Measurements from ENCODE around the gene SAFB. TPM values are rescaled to one million over a fixed set of nuclear protein-coding genes. Genes with fewer than 3 reads are reported as not detected.

The SAFB gene
- polyA plus RNA-seq, 1 donor from 2014 or later = 89.8 TPM

GRCh38 chr19:5585461-5586299 lies 37.2 kb upstream of the SAFB start:
- Histone ChIP-seq H3K36me3 (ENCODE audit: insufficient read depth, low read length) (no peaks in the 10 kb centered on the region), H4K20me1 (ENCODE audit: insufficient read depth) (no peaks in the 10 kb centered on the region), H3K9me3 (ENCODE audit: low read length) (no peaks in the 10 kb centered on the region), H3K79me2 (replicated peaks; ENCODE audit: insufficient read depth, low read length) (no peaks in the 10 kb centered on the region), H3K4me3 (ENCODE audit: low read length) (no peak overlapping the region), H2AFZ (ENCODE audit: low read depth, low read length) (no peak overlapping the region), H3K27me3 (ENCODE audit: insufficient read depth, low read depth, low read length) (no peaks in the 10 kb centered on the region), H3K27ac (ENCODE audit: low read length) (no peak overlapping the region), H3K9ac (ENCODE audit: low read length) (no peak overlapping the region), H3K9me2 (ENCODE audit: insufficient read depth, low read length) (no peaks in the 10 kb centered on the region), H3F3A (ENCODE audit: insufficient read depth, low read length, poor library complexity, severe bottlenecking) (no peaks in the 10 kb centered on the region), H3K4me2 (ENCODE audit: low read length) (no peak overlapping the region)
- TF ChIP-seq REST (IDR thresholded peaks at IDR 0.05; ENCODE audit: borderline replicate concordance) (no peak), POLR2AphosphoS5 (IDR thresholded peaks at IDR 0.05) (no peak), TAF1 (IDR thresholded peaks at IDR 0.05; ENCODE audit: low read depth) (no peak), SMC3 (conservative IDR thresholded peaks at IDR 0.05; ENCODE audit: poor library complexity) (no peak), MXI1 (conservative IDR thresholded peaks at IDR 0.05; ENCODE audit: poor library complexity, severe bottlenecking) (no peak)

- H3K79me2 ChIP-seq (replicated peaks; ENCODE audit: insufficient read depth, low read length) = no peaks in the 10 kb centered on the region
- H3K27ac ChIP-seq (ENCODE audit: low read length) = no peak overlapping the region
- no peaks in the 10 kb centered on the region for H3F3A ChIP-seq (ENCODE audit: insufficient read depth, low read length, poor library complexity, severe bottlenecking)
- H3K9me3 ChIP-seq (ENCODE audit: low read length) = no peaks in the 10 kb centered on the region
- H3K4me2 ChIP-seq (ENCODE audit: low read length) = no peak overlapping the region
- TF ChIP-seq EZH2 (IDR thresholded peaks at IDR 0.05; ENCODE audit: borderline replicate concordance, insufficient read depth, low read length, poor library complexity, severe bottlenecking) (no peak), MXI1 (conservative IDR thresholded peaks at IDR 0.05; ENCODE audit: poor library complexity, severe bottlenecking) (no peak), RAD21 (conservative IDR thresholded peaks at IDR 0.05) (no peak), TAF1 (IDR thresholded peaks at IDR 0.05; ENCODE audit: low read depth) (no peak), POLR2AphosphoS5 (IDR thresholded peaks at IDR 0.05) (no peak), SMC3 (conservative IDR thresholded peaks at IDR 0.05; ENCODE audit: poor library complexity) (no peak), EP300 (conservative IDR thresholded peaks at IDR 0.05; ENCODE audit: poor library complexity, severe bottlenecking) (no peak), REST (IDR thresholded peaks at IDR 0.05; ENCODE audit: borderline replicate concordance) (no peak), CTCF (IDR thresholded peaks at IDR 0.05; ENCODE audit: poor library complexity, severe bottlenecking) (no peak)
- no peak overlapping the region for H3K9ac ChIP-seq (ENCODE audit: low read length)
- no peaks in the 10 kb centered on the region for H3K36me3 ChIP-seq (ENCODE audit: insufficient read depth, low read length)
- no peaks in the 10 kb centered on the region for H3K27me3 ChIP-seq (ENCODE audit: insufficient read depth, low read depth, low read length)
- H3K4me3 ChIP-seq (ENCODE audit: low read length) = no peak overlapping the region
- no peaks in the 10 kb centered on the region for H4K20me1 ChIP-seq (ENCODE audit: insufficient read depth)
- H3K9me2 ChIP-seq (ENCODE audit: insufficient read depth, low read length) = no peaks in the 10 kb centered on the region
- H2AFZ ChIP-seq (ENCODE audit: low read depth, low read length) = no peak overlapping the region
Measured at GRCh38 chr19:5586300-5587070, 36.4 kb upstream of the SAFB start.
